Fibroblast of villous mesenchyme (primary cell): ENCODE results near the gene CRBN. TPM values are rescaled to one million over a fixed set of nuclear protein-coding genes. Genes with fewer than 3 reads are reported as not detected.
A peak's percentile ranks its signal among the peaks of the same experiment; 100 is the strongest.

Experiments used
- DNase-seq: peaks from one replicate; pipeline ENCODE4 v3.0.0-alpha.2; 2010; ENCODE audit warnings: low read depth
- H3K4me3 ChIP-seq: 2 replicates; pipeline ENCODE4 v1.5.1; 2011; ENCODE audit warnings: low read depth, mild to moderate bottlenecking, low read length
- CTCF ChIP-seq: IDR thresholded peaks from 2 replicates; pipeline ENCODE4 v1.5.1; 2012; ENCODE audit warnings: low read depth, mild to moderate bottlenecking, low read length; ENCODE audit not compliant: insufficient read depth
- total RNA-seq: library from RNA; depleted of rRNA; stranded (reverse); fragments of >200 nt; gene quantifications from 2 replicates; pipeline ENCODE4 v1.2.3, GENCODE V29; 2012

CRBN gene
- total RNA-seq, 1 donor, result 40.2 TPM

DNA sequence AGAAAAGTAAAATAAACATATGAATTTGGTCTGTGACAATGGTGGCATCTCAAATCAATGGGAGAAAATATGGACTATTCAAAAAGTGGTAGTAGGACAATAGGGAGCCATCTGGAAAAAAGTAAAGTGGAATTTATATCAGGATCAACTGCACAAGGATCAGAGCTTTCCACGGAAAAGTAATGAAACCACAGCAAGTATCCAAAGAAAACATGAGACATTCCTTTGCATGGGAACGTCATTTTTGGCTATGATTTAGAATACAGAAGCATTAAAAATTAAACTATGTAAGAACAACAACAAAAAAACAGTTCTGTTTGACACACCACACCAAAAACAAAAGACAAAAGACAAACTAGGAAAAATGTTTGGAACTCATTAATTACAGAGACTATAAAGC, 18.7 kb downstream of the CRBN start:
- no peak for TF ChIP-seq CTCF
- no peak overlapping the region for H3K4me3 ChIP-seq
- peak; percentile 38 for DNase-seq

DNA sequence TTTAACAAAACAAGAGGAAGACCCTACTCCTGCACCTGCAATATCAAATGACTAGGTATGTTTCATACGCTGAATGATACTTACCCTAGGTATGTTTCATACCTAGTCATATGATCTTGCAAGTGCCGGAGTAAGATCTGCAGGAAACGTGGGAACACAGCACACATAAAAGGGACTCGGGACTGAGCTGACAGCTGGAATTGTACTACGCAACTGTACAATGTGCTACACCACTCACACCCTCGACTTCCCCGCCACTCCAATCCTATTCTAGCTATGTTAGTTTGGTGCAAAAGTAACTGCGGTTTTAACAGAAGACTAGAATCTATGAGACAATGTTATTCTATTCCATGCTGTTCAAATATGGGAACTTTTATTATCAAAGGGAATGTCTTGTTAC, 22.0 kb downstream of the CRBN start:
- H3K4me3 ChIP-seq, result no peak overlapping the region
- TF ChIP-seq CTCF, result no peak
- DNase-seq, result no peak

DNA sequence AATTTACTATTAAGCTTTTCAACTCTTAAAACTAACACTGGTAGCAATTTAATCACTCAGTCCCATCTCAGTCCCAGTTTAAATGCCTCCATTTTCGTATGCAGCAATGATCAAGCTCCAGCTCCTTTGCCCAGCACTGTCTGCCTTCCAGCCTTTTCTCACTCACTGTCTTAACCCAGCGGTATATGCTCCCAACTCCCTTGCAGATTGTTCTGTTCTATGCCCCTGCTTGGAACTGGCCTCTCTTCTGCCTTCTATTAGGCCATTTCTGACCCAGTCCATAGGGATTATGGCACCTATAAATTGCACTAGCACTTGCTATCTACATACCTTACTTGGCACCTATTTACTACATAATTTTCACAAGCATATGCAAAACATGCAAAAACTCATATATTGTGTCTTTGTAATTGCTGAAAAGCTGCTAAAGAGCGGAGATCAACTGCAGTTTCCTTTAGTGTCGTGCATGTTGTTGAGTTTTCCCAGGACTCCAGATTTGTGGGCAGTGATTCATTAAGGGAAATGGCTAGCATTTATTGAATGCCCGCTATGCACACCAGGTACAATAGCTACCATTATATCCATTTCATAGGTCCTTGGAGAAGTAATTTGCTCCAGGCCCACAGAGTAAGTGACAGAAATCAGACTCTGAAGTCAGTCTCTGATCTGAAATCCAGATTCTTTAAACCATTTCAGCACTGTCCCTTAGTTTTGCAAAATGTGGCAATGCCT, 24.4 kb downstream of the CRBN start:
- H3K4me3 ChIP-seq, result no peak overlapping the region
- no peak for TF ChIP-seq CTCF
- DNase-seq, result no peak

DNA sequence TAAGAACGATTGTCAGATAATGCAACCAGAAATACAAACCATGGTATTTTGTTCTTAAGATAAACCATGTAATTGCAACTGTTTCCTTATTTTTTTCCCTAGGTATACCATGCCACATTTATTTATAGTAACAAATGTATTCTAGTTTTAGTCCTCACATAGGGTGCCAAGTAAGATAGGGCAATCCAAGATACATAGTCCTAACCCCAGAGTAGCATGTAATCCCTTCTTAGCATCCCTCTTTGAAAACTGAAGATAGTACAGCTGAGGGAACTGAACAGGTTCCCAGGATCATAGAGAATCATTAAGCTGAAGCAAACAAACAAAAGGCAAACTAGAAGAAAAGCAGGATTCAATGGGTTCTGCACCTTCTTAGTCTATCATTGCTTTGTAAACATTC, 28.0 kb downstream of the CRBN start:
- no peak overlapping the region for H3K4me3 ChIP-seq
- no peak for DNase-seq
- no peak for TF ChIP-seq CTCF

DNA sequence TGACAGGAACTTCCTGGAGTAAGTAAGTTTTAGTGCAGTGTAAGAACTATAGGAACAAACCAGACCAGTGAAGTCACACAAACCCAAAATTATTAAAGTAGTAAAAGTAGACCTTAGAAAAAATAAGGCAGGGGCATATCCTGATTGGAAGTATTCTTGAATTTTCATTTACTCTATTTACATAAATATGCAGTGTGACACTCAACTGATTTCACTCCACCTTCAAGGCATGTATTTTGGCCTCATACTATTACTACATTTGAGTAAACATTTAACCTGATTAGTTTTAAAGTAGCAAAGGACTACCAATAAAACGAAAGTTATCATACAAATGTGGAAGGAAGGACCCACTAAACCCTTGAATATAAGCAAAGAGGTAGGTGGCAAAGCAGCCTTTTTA, 29.9 kb downstream of the CRBN start:
- no peak for DNase-seq
- TF ChIP-seq CTCF, result no peak
- no peak overlapping the region for H3K4me3 ChIP-seq

DNA sequence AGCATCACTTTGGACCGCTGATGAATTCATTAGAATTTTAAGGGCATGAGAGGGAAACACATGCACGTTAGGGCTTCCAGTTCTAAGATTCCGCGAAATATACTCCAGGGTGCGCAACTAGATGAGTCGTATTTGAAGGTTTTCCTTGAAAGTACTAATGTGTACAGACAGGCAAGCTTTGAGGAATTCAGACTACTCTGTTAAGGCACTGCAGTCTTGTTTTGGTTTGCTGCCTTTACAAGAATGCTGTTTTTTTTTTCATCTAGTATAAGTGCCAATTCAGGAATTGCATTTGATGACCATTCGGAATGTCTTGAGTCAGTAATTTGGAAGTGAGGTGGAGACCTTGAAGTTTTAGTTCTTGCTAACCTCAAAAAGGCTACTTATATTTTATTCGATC, 33.7 kb downstream of the CRBN start:
- no peak for TF ChIP-seq CTCF
- DNase-seq, result peak; percentile 7
- H3K4me3 ChIP-seq, result no peak overlapping the region

DNA sequence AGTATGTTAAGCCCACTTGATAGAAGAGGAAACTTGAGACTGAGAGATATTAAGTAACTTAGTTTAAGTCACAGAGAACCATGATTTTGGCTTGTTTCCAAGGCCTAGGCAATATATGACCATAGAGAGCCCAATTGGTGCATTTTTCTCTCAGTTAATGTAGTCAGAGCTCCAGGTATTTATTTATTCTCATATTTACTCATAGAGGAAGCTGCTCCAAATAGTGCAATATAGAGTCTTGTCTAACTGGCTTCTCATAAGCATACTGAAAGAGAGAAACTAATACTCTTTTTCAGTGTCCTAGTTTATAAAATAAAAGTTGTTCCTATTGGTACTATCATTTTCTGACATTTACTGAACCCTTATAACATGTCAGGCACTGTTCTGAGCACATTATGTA, 37.6 kb downstream of the CRBN start:
- DNase-seq, result no peak
- no peak overlapping the region for H3K4me3 ChIP-seq
- TF ChIP-seq CTCF, result no peak
